ENCODE results near the gene OCEL1.

OCEL1 gene

GRCh38 chr19:17200408-17201079, 25.5 kb upstream of the OCEL1 start:
- POLR2A ChIA-PET: no interaction called here
- CTCF ChIA-PET: interaction anchor here (0.7 to 0.8 kb wide), 2 partner anchors 485 to 1018 kb away, joined by 3 read pairs; no protein-coding TSS in a partner anchor
- TF ChIP-seq GLIS2 (tag by site-specific recombination; IDR thresholded peaks at IDR 0.05) (no peak), MEIS1 (CRISPR knock-in tag; IDR thresholded peaks at IDR 0.05; ENCODE audit: borderline replicate concordance) (no peak), KLF17 (tag by site-specific recombination; IDR thresholded peaks at IDR 0.05) (no peak), ZNF324 (tag by site-specific recombination; IDR thresholded peaks at IDR 0.05) (no peak), ZEB2 (tag by site-specific recombination; IDR thresholded peaks at IDR 0.05) (no peak), ZNF155 (tag by site-specific recombination; IDR thresholded peaks at IDR 0.05) (no peak), ZNF175 (tag by site-specific recombination; IDR thresholded peaks at IDR 0.05) (no peak), YY2 (tag by site-specific recombination; IDR thresholded peaks at IDR 0.05) (no peak), ZNF529 (tag by site-specific recombination; IDR thresholded peaks at IDR 0.05; ENCODE audit: insufficient replicate concordance) (no peak)
- no peaks in the 10 kb centered on the region for H3K9me3 ChIP-seq (ENCODE audit: control insufficient read depth, insufficient read depth, low read depth, low read length)
- H3K27ac ChIP-seq (ENCODE audit: extremely low read depth, low read depth, low read length): no peak overlapping the region
- no peaks in the 10 kb centered on the region for H3K4me1 ChIP-seq (ENCODE audit: control insufficient read depth, insufficient read depth, low read length)
- no peak overlapping the region for H3K4me3 ChIP-seq (ENCODE audit: low read depth, low read length)
- peaks cover 4 to 39% of the 10 kb centered on the region in 2 experiments; a peak in 2 of 3 replicates for H3K36me3 ChIP-seq (ENCODE audit: control insufficient read depth in 2 of 2, insufficient read depth in 1 of 2, low read length in 2 of 2)

GRCh38 chr19:17202249-17202648, 23.8 kb upstream of the OCEL1 start:
- H3K36me3 ChIP-seq (ENCODE audit: control insufficient read depth in 2 of 2, insufficient read depth in 1 of 2, low read length in 2 of 2): peaks cover 4 to 52% of the 10 kb centered on the region in 2 experiments; a peak in 2 of 3 replicates
- no peak overlapping the region for H3K27ac ChIP-seq (ENCODE audit: extremely low read depth, low read depth, low read length)
- CTCF ChIA-PET: interaction anchor here (0.6 to 0.9 kb wide), 3 partner anchors 13 to 76 kb away, joined by 3 to 4 read pairs (median 3); partner anchors contain the start of gene USE1
- POLR2A ChIA-PET: no interaction called here
- H3K4me1 ChIP-seq (ENCODE audit: control insufficient read depth, insufficient read depth, low read length): no peaks in the 10 kb centered on the region
- no peaks in the 10 kb centered on the region for H3K9me3 ChIP-seq (ENCODE audit: control insufficient read depth, insufficient read depth, low read depth, low read length)
- no peak overlapping the region for H3K4me3 ChIP-seq (ENCODE audit: low read depth, low read length)
- TF ChIP-seq KLF1 (tag by site-specific recombination; IDR thresholded peaks at IDR 0.05) (peak; percentile 97), ZNF121 (tag by site-specific recombination; IDR thresholded peaks at IDR 0.05) (no peak), EGR2 (tag by site-specific recombination; IDR thresholded peaks at IDR 0.05; ENCODE audit: low read depth) (peak; percentile 44), ZNF18 (tag by site-specific recombination; IDR thresholded peaks at IDR 0.05) (no peak), ZNF391 (tag by site-specific recombination; IDR thresholded peaks at IDR 0.05; ENCODE audit: borderline replicate concordance, low read depth) (no peak), ZNF148 (tag by site-specific recombination; IDR thresholded peaks at IDR 0.05; ENCODE audit: borderline replicate concordance) (no peak), ZNF423 (tag by site-specific recombination; IDR thresholded peaks at IDR 0.05) (no peak), KLF10 (tag by site-specific recombination; IDR thresholded peaks at IDR 0.05) (peak; percentile 67; the same call in 1 of the 2 replicates), ZNF335 (tag by site-specific recombination; conservative IDR thresholded peaks at IDR 0.05) (no peak), OSR2 (tag by site-specific recombination; IDR thresholded peaks at IDR 0.05) (no peak), SP3 (tag by site-specific recombination; IDR thresholded peaks at IDR 0.05) (0 out of 2 replicates have a peak, but pooled peaks have one; percentile 40), ZNF394 (tag by site-specific recombination; IDR thresholded peaks at IDR 0.05; ENCODE audit: borderline replicate concordance) (no peak), KLF8 (tag by site-specific recombination; IDR thresholded peaks at IDR 0.05) (peak; percentile 100), ZNF645 (tag by site-specific recombination; IDR thresholded peaks at IDR 0.05) (no peak), ZNF280D (tag by site-specific recombination; IDR thresholded peaks at IDR 0.05) (no peak), ZFHX2 (tag by site-specific recombination; conservative IDR thresholded peaks at IDR 0.05) (peak; percentile 39), KLF16 (tag by site-specific recombination; IDR thresholded peaks at IDR 0.05) (peak; percentile 91)

Measured in HEK293 (cell line).